ENCODE results near the gene DDX3X.
"Not testable (repeated sequence)": the region's sequence is repeated elsewhere in the genome, so short reads cannot be mapped to it uniquely, and the experiment has no call there.

DDX3X gene

GRCh38 chrX:41373989-41374606 lies 40.1 kb downstream of the DDX3X start:
- DNase-seq (ENCODE audit: low read depth) = no peak

GRCh38 chrX:41377624-41378023 lies 43.7 kb downstream of the DDX3X start:
- peak; percentile 39 for DNase-seq (ENCODE audit: low read depth)

GRCh38 chrX:41381685-41382084 lies 47.7 kb downstream of the DDX3X start:
- peak; percentile 90 for DNase-seq (ENCODE audit: low read depth)

GRCh38 chrX:41382714-41383645 lies 49.0 kb downstream of the DDX3X start:
- peak; percentile 61 for DNase-seq (ENCODE audit: low read depth)

- DNase-seq (ENCODE audit: low read depth) = peak; percentile 88
Observed at GRCh38 chrX:41384051-41384705, 50.2 kb downstream of the DDX3X start.

- DNase-seq (ENCODE audit: low read depth) = peak; percentile 18
Observed at GRCh38 chrX:41386222-41386990, 52.4 kb downstream of the DDX3X start.

- no peak for DNase-seq (ENCODE audit: low read depth)
Observed at GRCh38 chrX:41388543-41388942, 54.6 kb downstream of the DDX3X start.

- no peak for DNase-seq (ENCODE audit: low read depth)
Observed at GRCh38 chrX:41389311-41389888, 55.4 kb downstream of the DDX3X start.

GRCh38 chrX:41390576-41390975 lies 56.6 kb downstream of the DDX3X start:
- not testable (repeated sequence) for DNase-seq (ENCODE audit: low read depth)

- DNase-seq (ENCODE audit: low read depth) = no peak
Observed at GRCh38 chrX:41391606-41392005, 57.6 kb downstream of the DDX3X start.

- no peak for DNase-seq (ENCODE audit: low read depth)
Observed at GRCh38 chrX:41394293-41394692, 60.3 kb downstream of the DDX3X start.

- no peak for DNase-seq (ENCODE audit: low read depth)
Observed at GRCh38 chrX:41397219-41397618, 63.3 kb downstream of the DDX3X start.

GRCh38 chrX:41397768-41398167 lies 63.8 kb downstream of the DDX3X start:
- DNase-seq (ENCODE audit: low read depth) = no peak

GRCh38 chrX:41402556-41402955 lies 68.6 kb downstream of the DDX3X start:
- not testable (repeated sequence) for DNase-seq (ENCODE audit: low read depth)

- no peak for DNase-seq (ENCODE audit: low read depth)
Observed at GRCh38 chrX:41405551-41405950, 71.6 kb downstream of the DDX3X start.

GRCh38 chrX:41406201-41406600 lies 72.2 kb downstream of the DDX3X start:
- no peak for DNase-seq (ENCODE audit: low read depth)

- DNase-seq (ENCODE audit: low read depth) = no peak
Observed at GRCh38 chrX:41407816-41408215, 73.9 kb downstream of the DDX3X start.

- DNase-seq (ENCODE audit: low read depth) = no peak
Observed at GRCh38 chrX:41408576-41408975, 74.6 kb downstream of the DDX3X start.

- DNase-seq (ENCODE audit: low read depth) = no peak
Observed at GRCh38 chrX:41409006-41409405, 75.0 kb downstream of the DDX3X start.

GRCh38 chrX:41411222-41411621 lies 77.3 kb downstream of the DDX3X start:
- not testable (repeated sequence) for DNase-seq (ENCODE audit: low read depth)

- DNase-seq (ENCODE audit: low read depth) = no peak
Observed at GRCh38 chrX:41412261-41413081, 78.5 kb downstream of the DDX3X start.
